Islet precursor cell (in vitro differentiated cells): ENCODE measurements around the gene SYNGR2.
"Not testable (repeated sequence)": the region's sequence is repeated elsewhere in the genome, so short reads cannot be mapped to it uniquely, and the experiment has no call there.

ENCODE experiments used
- DNase-seq: peaks from one replicate; pipeline ENCODE4 v3.0.0-alpha.2; 2018

Gene SYNGR2

DNA sequence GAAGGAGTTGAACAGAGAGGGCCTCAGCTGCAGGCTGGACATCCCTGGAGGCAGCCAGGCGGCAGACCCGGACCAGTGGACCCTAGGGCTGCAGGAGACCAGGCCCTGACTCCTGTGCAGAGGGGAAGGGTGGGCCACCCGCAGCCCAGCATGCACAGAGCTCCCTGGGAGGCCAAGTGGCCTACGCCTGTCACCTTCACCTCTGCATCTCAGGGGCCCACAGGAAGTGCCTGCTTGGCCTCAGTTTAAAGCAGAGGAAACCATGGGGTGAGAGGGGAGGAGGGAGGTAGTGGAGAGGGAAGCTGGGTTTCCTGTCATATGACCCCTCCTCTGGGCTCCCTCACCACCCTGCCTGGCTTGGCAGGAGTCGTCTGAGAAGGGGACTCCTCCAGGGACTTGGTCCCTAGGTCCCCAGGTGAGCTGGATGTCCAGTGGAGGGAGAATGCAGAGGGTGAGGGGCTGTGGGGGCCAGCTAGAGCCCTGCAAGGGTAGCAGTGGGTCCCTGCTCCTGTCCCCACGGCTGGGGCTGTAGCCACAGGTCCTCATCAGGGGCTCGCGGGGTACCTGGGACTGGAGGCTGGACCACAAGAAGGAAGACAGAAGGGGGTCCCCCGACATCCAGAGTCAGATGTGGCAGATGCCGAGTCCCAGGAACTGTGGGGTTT is 37.8 kb upstream of the SYNGR2 start, which contains the start of gene TMC8:
Gene TMC8, plus strand, starts transcription at position 335 of the 665 bp plus-strand sequence. CDS start 818 bp downstream, outside the sequence.
- DNase-seq = no peak

- no peak for DNase-seq
Measured at GRCh38 chr17:78131172-78132083, 37.0 kb upstream of the SYNGR2 start.

- DNase-seq = peak; percentile 94
Measured at GRCh38 chr17:78132084-78132676, 36.2 kb upstream of the SYNGR2 start.

DNA sequence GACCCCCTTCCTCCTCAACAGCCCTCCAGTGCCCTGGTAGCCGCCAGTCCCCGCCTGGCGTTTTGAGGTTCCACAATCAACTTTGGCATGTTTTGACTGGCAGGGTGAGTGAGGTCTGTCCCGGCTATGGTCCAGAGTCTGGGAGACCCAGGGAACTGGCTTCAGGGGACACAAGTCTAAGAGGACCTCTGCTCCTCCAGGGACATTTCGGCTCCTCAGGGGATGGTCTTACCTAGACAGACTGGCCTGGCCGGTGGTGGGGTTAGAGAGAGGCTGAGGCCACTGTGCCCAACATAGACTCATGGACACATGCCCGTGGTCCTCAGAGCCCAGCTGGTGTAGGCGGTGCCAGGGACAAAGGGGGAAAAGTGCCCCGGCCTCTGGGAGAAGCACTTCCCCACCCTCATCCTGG is 35.6 kb upstream of the SYNGR2 start:
- no peak for DNase-seq

DNA sequence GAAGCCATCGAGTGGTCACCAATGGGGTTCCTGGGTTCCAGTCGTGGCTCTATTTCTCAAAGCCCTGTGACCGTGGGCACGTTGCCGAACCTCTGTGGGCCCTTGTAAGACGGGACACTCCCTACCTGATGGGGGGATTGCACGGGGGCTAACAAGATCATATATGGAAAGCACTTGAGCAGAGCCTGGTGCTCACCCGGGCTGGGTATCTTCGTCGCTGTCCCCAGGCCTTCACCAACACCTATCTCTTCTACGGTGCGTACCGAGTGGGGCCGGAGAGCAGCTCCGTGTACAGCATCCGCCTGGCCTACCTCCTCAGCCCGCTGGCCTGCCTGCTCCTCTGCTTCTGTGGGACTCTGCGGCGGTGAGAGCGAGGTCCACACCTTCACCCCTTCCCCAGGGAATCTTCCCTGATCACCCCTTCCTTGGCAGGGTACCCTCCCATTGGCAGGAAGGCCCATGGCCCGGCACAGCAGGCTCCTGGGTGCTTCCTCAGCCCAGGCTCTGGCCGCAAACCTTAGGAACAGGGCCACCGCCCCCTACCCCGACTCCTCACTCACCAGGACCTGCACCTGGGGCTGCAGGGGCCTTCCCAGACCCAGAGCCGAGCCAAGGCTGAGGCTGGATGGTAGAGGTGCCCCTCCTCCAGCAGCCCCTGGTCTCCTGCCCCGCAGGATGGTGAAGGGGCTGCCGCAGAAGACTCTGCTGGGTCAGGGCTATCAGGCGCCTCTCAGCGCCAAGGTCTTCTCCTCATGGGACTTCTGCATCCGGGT is 35.0 kb upstream of the SYNGR2 start:
- DNase-seq = no peak

DNA sequence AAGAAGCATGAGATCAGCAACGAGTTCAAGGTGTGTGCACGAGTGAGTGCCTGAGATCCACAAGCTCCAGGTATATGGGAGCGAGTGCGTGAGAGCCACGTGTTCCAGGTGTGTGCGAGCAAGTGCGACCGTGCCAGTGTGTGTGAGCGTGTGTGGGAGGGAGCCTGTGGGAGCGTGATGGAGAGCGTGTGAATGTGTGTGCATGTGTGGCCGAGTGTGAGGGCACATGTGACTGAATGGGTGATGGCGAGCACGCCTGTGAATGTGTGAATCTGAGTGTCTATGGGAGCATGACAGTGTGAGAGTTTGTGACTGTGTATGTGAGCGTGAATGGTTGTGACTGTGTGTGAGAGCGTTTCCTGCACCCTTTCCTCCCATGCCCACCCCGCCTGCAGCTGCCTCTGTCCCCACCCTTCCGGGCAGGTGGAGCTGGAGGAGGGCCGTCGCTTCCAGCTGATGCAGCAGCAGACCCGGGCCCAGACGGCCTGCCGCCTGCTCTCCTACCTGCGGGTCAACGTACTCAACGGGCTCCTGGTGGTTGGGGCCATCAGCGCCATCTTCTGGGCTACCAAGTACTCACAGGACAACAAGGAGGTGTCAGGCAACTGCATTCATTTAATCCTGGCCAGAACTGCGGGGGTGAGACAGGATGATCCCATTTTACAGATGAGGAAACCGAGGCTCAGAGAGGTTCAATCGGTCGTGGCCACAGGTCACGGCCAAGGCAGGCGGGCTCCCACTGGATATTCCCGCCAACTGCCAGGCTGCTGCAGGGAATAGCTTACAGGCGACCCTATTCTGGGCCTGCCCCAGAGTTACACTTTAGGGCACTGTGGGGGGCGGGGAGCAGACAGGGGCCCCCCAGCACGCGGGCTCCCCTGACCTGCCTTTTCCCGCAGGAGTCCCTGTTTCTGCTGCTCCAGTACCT is 34.1 kb upstream of the SYNGR2 start:
- DNase-seq = peak; percentile 94

DNA sequence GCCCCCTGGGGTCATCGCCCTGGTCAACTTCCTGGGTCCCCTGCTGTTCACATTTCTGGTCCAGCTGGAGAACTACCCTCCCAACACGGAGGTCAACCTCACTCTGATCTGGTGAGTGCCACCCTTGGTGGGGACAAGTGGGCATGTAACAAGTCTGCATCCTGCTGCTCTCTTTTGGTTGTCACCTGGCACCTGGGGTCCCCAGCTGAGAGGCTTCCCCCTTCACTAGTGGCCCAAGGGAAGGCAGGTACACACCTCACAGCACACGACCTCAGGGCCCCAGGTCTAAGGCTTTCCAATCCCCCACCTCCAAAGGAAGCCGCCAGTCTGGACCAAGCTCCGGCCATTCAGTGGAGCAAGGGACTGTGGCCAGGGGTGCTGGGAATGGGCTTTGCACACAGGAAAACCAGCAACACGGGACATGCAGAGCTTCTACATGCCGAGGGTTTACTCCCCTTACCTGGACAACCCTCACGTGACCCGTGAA is 33.4 kb upstream of the SYNGR2 start:
- DNase-seq = no peak

GRCh38 chr17:78135858-78136500 is 32.4 kb upstream of the SYNGR2 start:
- DNase-seq = no peak

DNA sequence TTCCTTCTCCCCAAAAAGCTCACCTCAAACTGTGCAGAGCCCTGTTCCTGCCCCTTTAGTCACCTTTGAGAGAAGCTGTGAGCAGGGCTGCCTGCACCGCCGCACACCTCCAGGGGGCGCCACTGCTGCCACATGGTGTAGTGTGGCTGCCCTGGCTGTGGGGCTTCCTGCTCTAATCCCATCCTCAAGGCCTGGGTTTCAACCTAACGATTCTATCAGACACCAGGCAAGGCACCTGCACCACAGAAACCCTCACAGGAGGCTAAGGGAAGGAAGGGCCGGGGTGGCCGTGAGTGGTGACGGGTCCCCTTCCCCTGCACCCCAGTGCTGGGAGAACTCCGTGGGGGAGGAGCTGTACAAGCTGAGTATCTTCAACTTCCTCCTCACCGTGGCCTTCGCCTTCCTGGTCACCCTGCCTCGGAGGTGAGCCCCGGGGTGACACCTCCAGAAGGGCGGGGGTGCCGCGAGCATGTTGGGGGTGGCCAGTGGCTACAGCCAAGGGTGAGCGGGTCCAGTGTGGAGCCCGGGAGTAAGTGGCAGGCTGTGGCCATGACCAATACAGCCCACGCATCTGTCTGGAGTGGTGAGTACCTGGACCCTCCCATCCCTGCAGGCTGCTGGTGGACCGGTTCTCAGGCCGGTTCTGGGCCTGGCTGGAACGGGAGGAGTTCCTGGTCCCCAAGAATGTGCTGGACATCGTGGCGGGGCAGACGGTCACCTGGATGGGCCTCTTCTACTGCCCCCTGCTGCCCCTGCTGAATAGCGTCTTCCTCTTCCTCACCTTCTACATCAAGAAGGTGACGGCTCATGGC is 30.8 kb upstream of the SYNGR2 start:
- DNase-seq = no peak

DNA sequence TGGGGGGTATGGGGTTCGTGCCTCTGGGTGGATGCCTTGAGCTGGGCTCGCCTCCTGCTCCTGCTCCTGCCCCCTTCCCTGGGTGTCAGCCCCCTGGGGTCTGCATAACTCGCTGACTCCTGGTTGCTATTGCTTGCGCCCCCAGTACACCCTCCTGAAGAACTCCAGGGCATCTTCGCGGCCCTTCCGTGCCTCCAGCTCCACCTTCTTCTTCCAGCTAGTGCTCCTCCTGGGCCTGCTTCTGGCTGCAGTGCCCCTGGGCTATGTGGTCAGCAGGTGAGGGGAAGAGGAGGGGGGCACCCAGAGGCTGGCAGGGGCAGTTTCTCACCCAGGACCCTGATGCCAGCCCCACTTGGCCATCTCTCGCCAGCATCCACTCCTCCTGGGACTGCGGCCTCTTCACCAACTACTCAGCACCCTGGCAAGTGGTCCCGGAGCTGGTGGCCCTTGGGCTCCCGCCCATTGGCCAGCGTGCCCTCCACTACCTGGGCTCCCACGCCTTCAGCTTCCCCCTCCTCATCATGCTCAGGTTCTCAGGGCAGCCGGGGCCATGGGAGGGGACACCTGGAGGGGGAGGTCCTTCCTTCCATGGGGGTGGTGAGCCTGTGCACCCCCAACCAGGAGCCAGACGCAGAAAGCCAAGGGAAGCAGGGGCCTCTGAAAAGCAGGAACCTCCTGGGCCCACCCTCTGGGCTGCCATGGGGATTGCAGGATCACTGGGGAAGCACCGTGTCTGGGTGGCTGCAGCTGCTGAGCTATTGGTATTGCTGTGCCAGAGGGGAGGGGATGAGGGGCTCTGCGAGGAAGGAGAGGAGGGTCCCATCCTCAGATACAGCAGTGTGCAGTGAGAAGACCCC is 29.9 kb upstream of the SYNGR2 start:
- DNase-seq = no peak

- not testable (repeated sequence) for DNase-seq
Measured at GRCh38 chr17:78139861-78140168, 28.6 kb upstream of the SYNGR2 start.

- DNase-seq = peak; percentile 100
Measured at GRCh38 chr17:78140169-78141051, 28.0 kb upstream of the SYNGR2 start.

- DNase-seq = peak; percentile 81
Measured at GRCh38 chr17:78141437-78142118, 26.8 kb upstream of the SYNGR2 start.

DNA sequence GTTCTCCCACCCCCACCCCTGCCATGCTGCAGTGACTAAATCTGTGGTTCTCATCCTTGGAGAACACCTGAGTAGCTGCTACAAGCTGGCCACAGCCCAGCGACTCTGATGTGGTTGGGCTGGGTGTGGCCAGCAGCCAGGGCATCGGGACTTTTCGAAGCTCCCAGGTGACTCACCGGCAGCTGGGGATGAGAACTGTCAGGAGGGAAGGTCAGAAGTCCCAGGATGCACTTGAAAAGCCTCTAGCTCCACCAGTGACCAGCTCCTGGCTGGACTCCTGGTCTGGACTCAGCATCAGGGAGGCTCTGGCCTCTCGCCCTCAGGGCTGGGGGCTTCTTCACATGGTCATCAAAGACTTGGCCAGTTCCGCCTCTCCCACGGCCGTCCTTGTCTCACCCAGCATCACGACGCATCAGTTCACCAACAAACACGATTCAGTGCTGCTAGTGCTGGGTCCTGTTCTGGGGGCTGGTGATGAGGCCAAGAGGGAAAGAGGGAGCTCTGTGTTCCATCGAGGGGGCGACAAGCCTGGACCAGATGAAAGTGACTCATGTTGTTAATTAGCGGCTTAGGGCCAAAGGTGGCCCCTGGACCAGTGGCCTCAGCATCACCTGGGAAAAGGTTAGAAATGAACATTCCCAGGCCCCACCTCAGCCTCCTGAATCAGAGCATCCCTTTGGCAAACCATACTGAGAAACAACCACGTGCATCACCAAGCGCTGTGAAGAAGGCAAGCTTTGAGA is 26.1 kb upstream of the SYNGR2 start:
- peak; percentile 98 for DNase-seq

DNA sequence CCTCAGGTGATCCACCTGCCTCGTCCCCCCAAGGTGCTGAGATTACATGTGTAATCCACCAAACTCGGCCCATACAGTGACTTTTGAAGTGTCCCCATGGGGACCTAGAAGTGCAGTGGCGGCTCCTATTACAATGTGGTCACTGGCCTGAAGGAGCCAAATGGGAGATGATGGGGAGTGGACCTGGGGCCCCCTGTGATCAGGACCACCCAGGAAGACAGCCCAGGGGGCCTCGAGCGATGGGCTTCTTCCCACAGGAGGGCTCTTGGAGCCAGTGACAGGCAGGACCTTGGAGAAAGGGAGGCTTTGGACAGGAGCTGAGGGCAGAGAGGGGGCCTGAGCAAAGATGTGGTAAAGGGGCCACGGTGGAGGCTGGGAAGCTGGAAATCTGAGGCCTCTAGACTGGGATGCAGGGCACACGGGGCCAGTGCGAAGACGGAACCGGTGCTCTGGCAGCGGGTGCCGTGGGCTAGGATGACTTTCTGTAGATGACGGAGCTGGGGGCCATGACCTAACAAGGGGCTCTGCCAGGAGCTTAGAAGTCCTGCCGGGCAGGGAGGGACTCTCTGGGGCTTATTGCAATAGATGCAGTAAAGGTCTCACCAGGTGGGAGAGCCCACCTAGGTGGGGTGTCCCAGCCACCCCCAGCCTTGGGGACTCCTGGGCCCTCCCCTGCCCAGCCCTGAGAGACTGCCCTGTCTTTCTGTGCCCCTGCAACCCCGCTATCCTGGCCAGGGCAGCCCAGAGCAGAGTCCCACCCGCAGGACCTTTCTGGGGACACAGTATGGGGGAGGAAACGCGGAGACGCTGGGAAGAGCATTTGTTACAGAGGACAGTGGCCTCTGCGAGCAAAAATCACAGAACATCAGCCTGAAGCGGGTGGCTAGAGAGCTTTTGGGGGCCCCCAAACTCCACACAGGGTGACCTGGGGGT is 24.9 kb upstream of the SYNGR2 start:
- no peak for DNase-seq
